Measurements from ENCODE around the gene MTRFR.

DNA sequence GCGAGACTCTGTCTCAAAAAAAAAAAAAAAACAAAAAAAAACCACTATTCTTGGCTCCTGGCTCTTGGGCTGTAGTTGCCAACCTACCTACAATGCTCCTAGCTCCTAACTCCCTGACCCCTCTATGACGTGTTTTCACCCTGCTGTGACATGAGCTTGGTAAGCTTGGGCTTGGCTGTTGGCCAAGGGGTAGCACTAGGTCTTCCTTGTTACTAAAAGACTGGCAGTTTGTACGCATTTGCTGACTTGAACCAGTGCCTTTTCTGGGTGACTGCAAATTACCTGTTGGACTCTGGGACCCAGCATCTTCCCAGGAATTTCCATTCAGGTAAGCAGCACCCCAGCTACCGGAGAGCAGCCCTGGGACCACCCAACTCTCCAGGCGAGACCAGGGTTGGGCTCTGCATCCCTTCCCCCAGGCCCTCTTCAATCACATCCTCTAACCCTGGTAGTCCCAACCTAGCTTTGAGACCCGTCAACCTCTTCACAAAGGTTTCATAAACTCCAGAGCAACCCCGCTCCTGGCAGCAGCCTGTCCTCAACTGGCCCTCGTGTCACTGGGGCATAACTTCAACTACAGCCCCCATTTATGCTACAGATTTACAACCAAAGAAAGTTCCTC is 30.1 kb downstream of the MTRFR start:
- TF ChIP-seq, protein P1, sequence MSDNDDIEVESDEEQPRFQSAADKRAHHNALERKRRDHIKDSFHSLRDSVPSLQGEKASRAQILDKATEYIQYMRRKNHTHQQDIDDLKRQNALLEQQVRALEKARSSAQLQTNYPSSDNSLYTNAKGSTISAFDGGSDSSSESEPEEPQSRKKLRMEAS (IDR thresholded peaks at IDR 0.05) = no peak
- TF ChIP-seq, protein P2, sequence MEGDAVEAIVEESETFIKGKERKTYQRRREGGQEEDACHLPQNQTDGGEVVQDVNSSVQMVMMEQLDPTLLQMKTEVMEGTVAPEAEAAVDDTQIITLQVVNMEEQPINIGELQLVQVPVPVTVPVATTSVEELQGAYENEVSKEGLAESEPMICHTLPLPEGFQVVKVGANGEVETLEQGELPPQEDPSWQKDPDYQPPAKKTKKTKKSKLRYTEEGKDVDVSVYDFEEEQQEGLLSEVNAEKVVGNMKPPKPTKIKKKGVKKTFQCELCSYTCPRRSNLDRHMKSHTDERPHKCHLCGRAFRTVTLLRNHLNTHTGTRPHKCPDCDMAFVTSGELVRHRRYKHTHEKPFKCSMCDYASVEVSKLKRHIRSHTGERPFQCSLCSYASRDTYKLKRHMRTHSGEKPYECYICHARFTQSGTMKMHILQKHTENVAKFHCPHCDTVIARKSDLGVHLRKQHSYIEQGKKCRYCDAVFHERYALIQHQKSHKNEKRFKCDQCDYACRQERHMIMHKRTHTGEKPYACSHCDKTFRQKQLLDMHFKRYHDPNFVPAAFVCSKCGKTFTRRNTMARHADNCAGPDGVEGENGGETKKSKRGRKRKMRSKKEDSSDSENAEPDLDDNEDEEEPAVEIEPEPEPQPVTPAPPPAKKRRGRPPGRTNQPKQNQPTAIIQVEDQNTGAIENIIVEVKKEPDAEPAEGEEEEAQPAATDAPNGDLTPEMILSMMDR (IDR thresholded peaks at IDR 0.05; ENCODE audit: low read depth, low read length, missing input control) = no peak
- no peak for TF ChIP-seq SP1 (IDR thresholded peaks at IDR 0.05)
- TF ChIP-seq FOXA1 (IDR thresholded peaks at IDR 0.05) = no peak
